Lung (tissue), 12 donors: ENCODE data around the gene ARAP1. TPM values are rescaled to one million over a fixed set of nuclear protein-coding genes. Genes with fewer than 3 reads are reported as not detected.

Source experiments
- ATAC-seq: fragments of 200-7000 bp; cut with Tn5 transposase; one replicate; pipeline ENCODE4 v1.9.1; 2020; ENCODE audit warnings: moderate number of reproducible peaks; ENCODE audit not compliant: insufficient read depth, low FRiP score
- DNase-seq, 3 donors: peaks; one replicate each; pipeline ENCODE4 v3.0.0-alpha.2; 2013 to 2017
- H3K27ac ChIP-seq, 2 donors: one replicate each; pipeline ENCODE4 v1.5.1; 2013; ENCODE audit warnings: mild to moderate bottlenecking in 2 of 2, moderate library complexity in 2 of 2, control low read depth in 1 of 2, inconsistent platforms in 1 of 2, low read depth in 1 of 2, low read length in 1 of 2
- H3K27me3 ChIP-seq, 3 donors: one replicate each; pipeline ENCODE4 v1.5.1; 2013; ENCODE audit warnings: low read length in 2 of 3; ENCODE audit not compliant: control insufficient read depth in 3 of 3, insufficient read depth in 3 of 3
- H3K36me3 ChIP-seq, 4 donors: one replicate each; pipeline ENCODE4 v1.5.1; 2013; ENCODE audit warnings: low read length in 4 of 4, mild to moderate bottlenecking in 1 of 4, moderate library complexity in 1 of 4; ENCODE audit not compliant: control insufficient read depth in 4 of 4, insufficient read depth in 4 of 4
- H3K4me1 ChIP-seq, 5 donors: one replicate each; pipeline ENCODE4 v1.5.1; 2013; ENCODE audit warnings: low read length in 5 of 5, mild to moderate bottlenecking in 2 of 5, moderate library complexity in 1 of 5; ENCODE audit not compliant: control insufficient read depth in 5 of 5, insufficient read depth in 5 of 5
- H3K4me3 ChIP-seq: one replicate; pipeline ENCODE4 v1.5.1; 2013; ENCODE audit warnings: mild to moderate bottlenecking, control low read depth, moderate library complexity
- H3K9ac ChIP-seq, 2 donors: one replicate each; pipeline ENCODE4 v1.5.1; 2013; ENCODE audit warnings: low read length in 2 of 2, control low read depth in 1 of 2; ENCODE audit not compliant: insufficient read depth in 1 of 2
- H3K9me3 ChIP-seq, 4 donors: one replicate each; pipeline ENCODE4 v1.5.1; 2013; ENCODE audit warnings: low read length in 3 of 4, mild to moderate bottlenecking in 1 of 4, moderate library complexity in 1 of 4; ENCODE audit not compliant: control insufficient read depth in 4 of 4, insufficient read depth in 3 of 4
- WGBS, 2 donors: extraction: QIAGEN DNeasy Blood & Tissue Kit; methylation state at CpG; one replicate each; pipeline ENCODE4 v1.1.7; 2013; 5-methylcytosine and 5-hydroxymethylcytosine counted together
- polyA plus RNA-seq, 2 donors: library from polyadenylated mRNA; stranded (reverse); fragments of 200-250 nt; gene quantifications; one replicate each; pipeline ENCODE4 v1.2.1, GENCODE V29; 2013
- total RNA-seq, 2 donors: library from RNA; depleted of rRNA in 1 of 2; stranded (reverse); fragments of >200 nt in 1 of 2; gene quantifications; one replicate each; pipeline ENCODE4 v1.2.1, GENCODE V29; 2014 to 2021
- TF ChIP-seq, protein P1 (sequence below): IDR thresholded peaks from 2 replicates; pipeline ENCODE4 v1.5.1; 2012; ENCODE audit warnings: mild to moderate bottlenecking; ENCODE audit errors: control extremely low read depth, extremely low read depth
- donor health status: control.
- donor health status: control.
- donor health status: Bipolar disorder and iron deficiency.
- donor health status: healthy.
- donor health status: DM: yes; HTN: yes; CAD: no.

ARAP1 gene
- total and polyA plus RNA-seq, 4 donors, result 134 to 218 (median 173) TPM

DNA sequence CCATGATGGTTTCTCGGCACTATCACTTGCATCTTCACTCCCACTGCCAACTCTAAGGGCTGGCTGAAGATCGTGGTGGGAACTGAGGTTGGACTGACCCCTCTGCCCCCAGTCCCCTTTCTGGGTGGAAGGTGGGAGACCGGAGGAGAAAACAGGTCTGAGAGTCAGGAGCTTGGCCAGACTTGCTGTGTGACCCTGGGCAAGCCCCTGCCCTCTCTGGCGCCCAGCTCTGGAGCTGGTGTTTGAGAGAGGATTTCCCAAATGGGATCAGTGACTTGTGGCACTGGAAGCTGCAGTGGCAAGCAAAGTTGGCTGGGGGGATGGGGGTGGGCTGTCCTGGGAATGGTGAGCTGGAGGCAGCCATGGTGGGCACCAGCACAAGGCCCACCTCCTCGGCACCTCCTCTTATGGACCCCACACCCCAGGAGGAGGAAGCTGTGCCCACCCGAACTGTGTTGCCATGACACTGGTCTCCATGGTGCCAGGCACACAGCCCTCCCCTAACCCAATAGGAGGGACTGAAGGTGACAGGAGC is 71.5 kb downstream of the ARAP1 start:
- ATAC-seq (no peak), DNase-seq (no peak)
- TF ChIP-seq, protein P1, sequence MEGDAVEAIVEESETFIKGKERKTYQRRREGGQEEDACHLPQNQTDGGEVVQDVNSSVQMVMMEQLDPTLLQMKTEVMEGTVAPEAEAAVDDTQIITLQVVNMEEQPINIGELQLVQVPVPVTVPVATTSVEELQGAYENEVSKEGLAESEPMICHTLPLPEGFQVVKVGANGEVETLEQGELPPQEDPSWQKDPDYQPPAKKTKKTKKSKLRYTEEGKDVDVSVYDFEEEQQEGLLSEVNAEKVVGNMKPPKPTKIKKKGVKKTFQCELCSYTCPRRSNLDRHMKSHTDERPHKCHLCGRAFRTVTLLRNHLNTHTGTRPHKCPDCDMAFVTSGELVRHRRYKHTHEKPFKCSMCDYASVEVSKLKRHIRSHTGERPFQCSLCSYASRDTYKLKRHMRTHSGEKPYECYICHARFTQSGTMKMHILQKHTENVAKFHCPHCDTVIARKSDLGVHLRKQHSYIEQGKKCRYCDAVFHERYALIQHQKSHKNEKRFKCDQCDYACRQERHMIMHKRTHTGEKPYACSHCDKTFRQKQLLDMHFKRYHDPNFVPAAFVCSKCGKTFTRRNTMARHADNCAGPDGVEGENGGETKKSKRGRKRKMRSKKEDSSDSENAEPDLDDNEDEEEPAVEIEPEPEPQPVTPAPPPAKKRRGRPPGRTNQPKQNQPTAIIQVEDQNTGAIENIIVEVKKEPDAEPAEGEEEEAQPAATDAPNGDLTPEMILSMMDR, result no peak
- H3K27me3 ChIP-seq, result peaks cover 0 to 27% (median 19%) of the 10 kb centered on the region in 3 donors
- 60 to 69% methylated on average over 6 of the region's 6 CpGs for WGBS, 2 donors
- peaks cover 0 to 16% (median 8%) of the 10 kb centered on the region in 5 donors for H3K4me1 ChIP-seq
- H3K4me3 ChIP-seq, result no peak overlapping the region
- no peak overlapping the region for H3K27ac ChIP-seq
- H3K9ac ChIP-seq, result no peak overlapping the region
- peaks cover 0 to 19% (median 7%) of the 10 kb centered on the region in 4 donors for H3K36me3 ChIP-seq
- H3K9me3 ChIP-seq, result no peaks in the 10 kb centered on the region

DNA sequence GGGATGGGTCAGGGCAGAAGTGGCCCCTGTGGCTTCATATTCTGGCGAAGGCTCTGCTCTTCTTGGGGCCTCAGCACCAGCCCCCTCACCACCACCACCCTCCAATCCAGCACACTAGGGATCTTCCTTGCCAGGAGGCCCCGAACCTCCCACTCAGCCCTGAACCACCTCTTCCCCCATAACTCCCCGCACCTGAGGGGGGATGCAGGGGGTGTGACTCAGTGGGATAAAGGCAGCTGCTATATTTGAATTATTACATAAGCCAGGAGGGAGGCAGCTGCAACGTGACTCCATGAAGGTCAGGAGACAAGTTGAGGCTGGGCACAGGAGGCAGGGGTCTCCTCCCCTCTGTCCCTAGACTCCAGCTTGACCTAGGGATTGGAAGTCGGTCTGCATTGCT is 72.3 kb downstream of the ARAP1 start:
- peaks cover 0 to 11% (median 3%) of the 10 kb centered on the region in 4 donors for H3K36me3 ChIP-seq
- TF ChIP-seq, protein P1, result no peak
- H3K4me1 ChIP-seq, result peaks cover 0 to 10% (median 3%) of the 10 kb centered on the region in 5 donors
- no peak for ATAC-seq
- DNase-seq, result no peak
- no peaks in the 10 kb centered on the region for H3K9me3 ChIP-seq
- no peak overlapping the region for H3K9ac ChIP-seq
- no peak overlapping the region for H3K27ac ChIP-seq
- peaks cover 0 to 34% (median 23%) of the 10 kb centered on the region in 3 donors for H3K27me3 ChIP-seq
- WGBS, 2 donors, result 64 to 82% methylated on average over 4 to 5 of the region's 5 CpGs
- no peak overlapping the region for H3K4me3 ChIP-seq

DNA sequence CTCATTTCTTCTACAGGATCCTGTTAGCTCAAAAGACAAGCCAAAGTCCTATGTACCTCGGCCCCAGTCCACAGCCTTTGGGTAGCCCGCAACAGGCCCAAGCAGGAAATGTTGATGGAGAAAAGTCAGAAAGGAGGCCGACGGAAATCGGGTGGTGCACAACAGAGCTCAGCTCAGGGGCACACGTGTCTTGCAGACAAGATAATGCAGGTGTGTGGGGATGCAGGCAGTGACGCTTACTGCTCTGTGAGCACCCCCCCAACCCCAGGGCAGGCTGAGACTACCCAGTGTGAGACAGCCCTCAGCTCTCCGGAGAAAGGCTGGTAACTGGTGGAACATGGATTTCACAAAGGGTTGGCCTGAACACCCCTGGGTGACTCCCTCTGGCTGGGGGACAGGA is 73.7 kb downstream of the ARAP1 start:
- TF ChIP-seq, protein P1, result no peak
- Histone ChIP-seq H3K36me3 (peaks cover 0 to 4% (median 0%) of the 10 kb centered on the region in 4 donors), H3K27ac (no peak overlapping the region), H3K4me3 (no peak overlapping the region), H3K9ac (no peak overlapping the region), H3K9me3 (no peaks in the 10 kb centered on the region), H3K4me1 (peaks cover 0 to 10% (median 0%) of the 10 kb centered on the region in 5 donors), H3K27me3 (peaks cover 0 to 44% (median 34%) of the 10 kb centered on the region in 3 donors)
- 73 to 75% methylated on average over 8 of the region's 8 CpGs for WGBS, 2 donors
- ATAC-seq (no peak), DNase-seq (no peak)

DNA sequence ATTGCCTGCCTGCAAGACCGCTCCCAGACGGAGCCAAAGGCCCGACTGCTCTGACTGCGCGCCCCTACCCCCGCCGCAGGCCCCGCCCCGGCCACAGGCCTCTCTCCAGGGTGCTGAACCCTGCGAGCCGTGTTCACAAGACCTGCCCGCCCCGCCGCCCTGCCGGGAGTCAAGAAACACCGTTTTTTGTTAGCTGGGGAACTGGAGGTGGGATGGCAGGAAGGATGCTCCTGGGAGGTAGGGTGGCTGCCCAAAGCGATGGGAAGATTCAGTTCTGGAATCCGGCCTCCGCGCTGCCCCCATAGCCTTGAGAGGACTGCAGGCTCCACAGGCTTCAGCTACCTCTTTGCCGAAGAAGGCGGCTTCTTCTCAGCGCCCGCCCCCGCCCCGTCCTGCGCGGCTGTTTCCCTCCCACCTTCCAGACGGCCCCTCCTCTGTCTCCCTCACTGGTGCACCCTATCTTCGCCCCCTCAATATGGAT is 75.3 kb downstream of the ARAP1 start:
- Histone ChIP-seq H3K9me3 (no peaks in the 10 kb centered on the region), H3K4me3 (no peak overlapping the region), H3K4me1 (peaks cover 0 to 9% (median 0%) of the 10 kb centered on the region in 5 donors), H3K27ac (no peak overlapping the region), H3K9ac (no peak overlapping the region), H3K27me3 (peaks cover 0 to 58% (median 44%) of the 10 kb centered on the region in 3 donors), H3K36me3 (no peaks in the 10 kb centered on the region)
- peak; percentile 72 to 86 (median 84) for DNase-seq
- TF ChIP-seq, protein P1, result no peak
- peak; percentile 51 for ATAC-seq
- WGBS, 2 donors, result 3 to 4% methylated on average over 29 to 30 of the region's 30 CpGs
